Prostate gland (tissue), 2 donors: ENCODE measurements around the gene SLC35A1. TPM values are rescaled to one million over a fixed set of nuclear protein-coding genes. Genes with fewer than 3 reads are reported as not detected.

Experiments
- DNase-seq: peaks from one replicate; pipeline ENCODE4 v3.0.0-alpha.2; 2019; ENCODE audit warnings: low spot score
- H3K27ac ChIP-seq, 2 donors: fragments of 200-600 bp; sonication (generic); 2 replicates each; pipeline ENCODE4 v1.5.1; 2017 to 2019
- H3K27me3 ChIP-seq: fragments of 200-600 bp; sonication (generic); replicated peaks from 2 replicates; pipeline ENCODE4 v1.5.1; 2019; ENCODE audit not compliant: insufficient read depth
- H3K36me3 ChIP-seq, 2 donors: fragments of 200-600 bp; sonication (generic); 1 replicate in 1 of 2; 2 replicates in 1 of 2; pipeline versions ENCODE4 v1.5.1 to v1.8.1; 2017 to 2019
- H3K4me1 ChIP-seq: fragments of 200-600 bp; sonication (generic); replicated peaks from 2 replicates; pipeline ENCODE4 v1.5.1; 2019
- H3K4me3 ChIP-seq, 2 donors: fragments of 200-600 bp; sonication (generic); 2 replicates each; pipeline ENCODE4 v1.5.1; 2017 to 2019
- H3K9me3 ChIP-seq: fragments of 200-600 bp; sonication (generic); 2 replicates; pipeline ENCODE4 v1.5.1; 2017
- CTCF ChIP-seq, 4 experiments: fragments of 200-600 bp in 2 of 4; fragments of 450-650 bp in 2 of 4; sonication (generic) in 2 of 4; IDR thresholded peaks; 1 replicate in 3 of 4; 2 replicates in 1 of 4; pipeline ENCODE4 v1.5.1; 2016 to 2019; ENCODE audit warnings: antibody characterized with exemption in 4 of 4, mild to moderate bottlenecking in 2 of 4, moderate library complexity in 2 of 4
- POLR2A ChIP-seq: fragments of 450-650 bp; IDR thresholded peaks from one replicate; pipeline ENCODE4 v1.6.1; 2016; ENCODE audit warnings: antibody characterized with exemption, mild to moderate bottlenecking
- POLR2AphosphoS5 ChIP-seq: sonication (generic); formaldehyde crosslinking; IDR thresholded peaks from one replicate; pipeline ENCODE4 v1.6.1; 2017; ENCODE audit warnings: antibody characterized with exemption
- WGBS: methylation state at CpG from one replicate; pipeline ENCODE4 v1.1.5; 2018; 5-methylcytosine and 5-hydroxymethylcytosine counted together
- intact Hi-C: fragments of 100-400 bp; cut with DNase I; formaldehyde crosslinking; loops from one replicate; pipeline ENCODE4 v1.14.2; 2022
- total RNA-seq, 2 donors: library from RNA; depleted of rRNA; stranded (reverse); fragments of >200 nt; gene quantifications; one replicate each; pipeline ENCODE4 v1.1.0, GENCODE V29; 2016

SLC35A1 gene
- total RNA-seq, 2 donors from 2014 or later, result 21.4 to 57.1 TPM

DNA sequence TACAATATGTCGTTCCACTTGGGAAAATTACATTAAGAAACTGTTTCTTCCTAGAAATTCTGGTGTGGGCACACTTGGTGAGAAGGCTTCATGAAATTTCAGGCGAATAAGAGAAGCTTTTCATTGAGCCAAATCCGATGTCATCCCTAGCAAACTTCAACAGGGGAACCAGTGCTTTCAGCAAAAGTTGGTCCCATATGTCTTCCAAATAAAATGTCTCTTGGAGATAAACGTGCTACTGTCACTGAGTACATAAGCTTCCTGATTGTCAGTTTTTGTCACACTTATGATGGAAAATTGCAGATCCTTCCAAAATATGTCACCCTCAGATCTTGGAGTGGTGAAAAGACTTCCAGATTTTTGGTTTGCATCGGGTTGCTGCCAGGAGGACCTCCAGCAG is 31.1 kb upstream of the SLC35A1 start:
- 85% methylated on average over 5 of the region's 5 CpGs for WGBS
- Histone ChIP-seq H3K27me3 (no peaks in the 10 kb centered on the region), H3K4me3 (no peak overlapping the region), H3K9me3 (no peaks in the 10 kb centered on the region), H3K4me1 (no peaks in the 10 kb centered on the region), H3K36me3 (no peaks in the 10 kb centered on the region), H3K27ac (no peak overlapping the region)
- TF ChIP-seq POLR2A (no peak), POLR2AphosphoS5 (no peak), CTCF (IDR thresholded peaks at IDR 0.05) (no peak)
- no peak for DNase-seq
- intact Hi-C loops, result no loop called here

- 99% methylated on average over 2 of the region's 2 CpGs for WGBS
- no peaks in the 10 kb centered on the region for H3K27me3 ChIP-seq
- no peaks in the 10 kb centered on the region for H3K4me1 ChIP-seq
- intact Hi-C loops, result no loop called here
- H3K4me3 ChIP-seq, result no peak overlapping the region
- TF ChIP-seq CTCF (IDR thresholded peaks at IDR 0.05) (no peak), POLR2AphosphoS5 (no peak), POLR2A (no peak)
- H3K36me3 ChIP-seq, result no peaks in the 10 kb centered on the region
- no peaks in the 10 kb centered on the region for H3K9me3 ChIP-seq
- no peak overlapping the region for H3K27ac ChIP-seq
- no peak for DNase-seq
These were observed 28.4 kb upstream of the SLC35A1 start for GRCh38 chr6:87444362-87444761.

GRCh38 chr6:87465051-87465450 is 7.7 kb upstream of the SLC35A1 start:
- intact Hi-C loops, result no loop called here
- TF ChIP-seq CTCF (IDR thresholded peaks at IDR 0.05) (no peak), POLR2AphosphoS5 (no peak), POLR2A (no peak)
- Histone ChIP-seq H3K27ac (no peak overlapping the region), H3K27me3 (no peaks in the 10 kb centered on the region), H3K36me3 (no peaks in the 10 kb centered on the region), H3K4me3 (no peak overlapping the region), H3K4me1 (no peaks in the 10 kb centered on the region), H3K9me3 (no peaks in the 10 kb centered on the region)
- WGBS, result 89% methylated on average over 2 of the region's 2 CpGs
- DNase-seq, result no peak

GRCh38 chr6:87473419-87473903 is 687 bp downstream of the SLC35A1 start:
- no peaks in the 10 kb centered on the region for H3K9me3 ChIP-seq
- under 1% methylated on average over 15 of the region's 15 CpGs for WGBS
- H3K27ac ChIP-seq, result peak overlapping the region; percentile 93 to 95
- intact Hi-C loops, result loop anchor here (5.0 kb wide), 1 partner anchor 66 kb away; the partner anchor contains the start of gene CFAP206
- DNase-seq, result peak; percentile 55
- no peaks in the 10 kb centered on the region for H3K27me3 ChIP-seq
- H3K4me1 ChIP-seq, result no peaks in the 10 kb centered on the region
- H3K36me3 ChIP-seq, result no peaks in the 10 kb centered on the region
- no peak for TF ChIP-seq POLR2A
- TF ChIP-seq CTCF (IDR thresholded peaks at IDR 0.05), result no peak
- peak overlapping the region; percentile 86 to 88 for H3K4me3 ChIP-seq

DNA sequence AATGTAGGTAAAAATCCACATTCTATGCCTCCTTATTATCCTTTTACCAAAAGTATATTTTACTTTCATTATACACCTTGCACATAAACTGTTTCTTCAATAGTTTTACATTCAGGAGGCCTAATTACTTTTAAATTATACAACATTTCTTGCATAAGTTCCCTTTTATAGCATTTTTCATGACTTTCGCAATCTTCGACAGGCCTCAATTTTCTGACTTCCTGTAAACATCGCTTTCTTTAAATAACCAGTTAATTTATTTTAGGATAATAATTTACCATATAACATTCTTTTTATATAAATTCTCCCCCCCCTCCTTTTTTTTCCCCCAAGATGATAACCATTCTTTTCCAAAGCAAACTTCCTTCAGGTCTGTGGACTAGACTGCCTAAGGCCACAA is 9.2 kb downstream of the SLC35A1 start:
- WGBS, result 82% methylated on average over 3 of the region's 3 CpGs
- no peak overlapping the region for H3K27ac ChIP-seq
- TF ChIP-seq CTCF (IDR thresholded peaks at IDR 0.05), result no peak
- TF ChIP-seq POLR2AphosphoS5, result no peak
- TF ChIP-seq POLR2A, result no peak
- H3K4me1 ChIP-seq, result no peaks in the 10 kb centered on the region
- H3K4me3 ChIP-seq, result no peak overlapping the region
- H3K9me3 ChIP-seq, result no peaks in the 10 kb centered on the region
- no peaks in the 10 kb centered on the region for H3K27me3 ChIP-seq
- DNase-seq, result no peak
- intact Hi-C loops, result no loop called here
- no peaks in the 10 kb centered on the region for H3K36me3 ChIP-seq
